ENCODE measurements around the gene MINAR1. TPM values are rescaled to one million over a fixed set of nuclear protein-coding genes. Genes with fewer than 3 reads are reported as not detected.

Gene MINAR1
- polyA plus RNA-seq, 1 of the 3 experiments (the other 2 are of a cell fraction) = 0.35 TPM

- POLR2A ChIA-PET = no interaction called here
- no peaks in the 10 kb centered on the region for H3K9me3 ChIP-seq
Measured at GRCh38 chr15:79437275-79438000, 5.3 kb downstream of the MINAR1 start.

GRCh38 chr15:79439236-79439635 is 7.1 kb downstream of the MINAR1 start:
- DNase-seq = no peak
- H3K27ac ChIP-seq (ENCODE audit: low read depth in 2 of 2, low read length in 1 of 2) = no peak overlapping the region
- no peaks in the 10 kb centered on the region for H4K20me1 ChIP-seq (ENCODE audit: insufficient read depth)
- H3K36me3 ChIP-seq (replicated peaks in 1 of 2; ENCODE audit: control insufficient read depth in 1 of 2, insufficient read depth in 2 of 2, low read length in 1 of 2) = no peaks in the 10 kb centered on the region
- ChIA-PET CTCF (no interaction called here), POLR2A (no interaction called here)
- no peak overlapping the region for H3K4me3 ChIP-seq (ENCODE audit: low read depth in 2 of 2, low read length in 1 of 2)
- no peaks in the 10 kb centered on the region for H3K27me3 ChIP-seq (ENCODE audit: insufficient read depth)
- no peaks in the 10 kb centered on the region for H3K9me2 ChIP-seq
- H3F3A ChIP-seq (replicated peaks; ENCODE audit: insufficient read depth) = no peaks in the 10 kb centered on the region
- no peaks in the 10 kb centered on the region for H3K9me3 ChIP-seq
- H3K9ac ChIP-seq = no peak overlapping the region
- no peaks in the 10 kb centered on the region; a peak in 1 of 4 replicates for H3K4me1 ChIP-seq (ENCODE audit: control insufficient read depth in 1 of 2, insufficient read depth in 2 of 2, low read depth in 1 of 2, low read length in 1 of 2)
- no peaks in the 10 kb centered on the region for H3K79me2 ChIP-seq (ENCODE audit: insufficient read depth)
- H3K4me2 ChIP-seq = no peak overlapping the region
- H2AFZ ChIP-seq (ENCODE audit: low read depth) = no peak overlapping the region
- 90% methylated on average over 5 of the region's 5 CpGs for WGBS (ENCODE audit: low lambda C conversion rate)
- no peak for TF ChIP-seq CHD2 (IDR thresholded peaks at IDR 0.05; ENCODE audit: low read length, partially characterized antibody)
- TF ChIP-seq JUND (IDR thresholded peaks at IDR 0.05) = no peak
- no peak for TF ChIP-seq YY1 (IDR thresholded peaks at IDR 0.05; ENCODE audit: low read depth)
- TF ChIP-seq RAD21 (IDR thresholded peaks at IDR 0.05; ENCODE audit: low read length) = no peak
- no peak for TF ChIP-seq CTCF (IDR thresholded peaks at IDR 0.05)
- TF ChIP-seq MAX (IDR thresholded peaks at IDR 0.05; ENCODE audit: low read depth) = no peak
- no peak for TF ChIP-seq RXRA (IDR thresholded peaks at IDR 0.05; ENCODE audit: borderline replicate concordance, low read depth)
- no peak for TF ChIP-seq ZBTB33 (IDR thresholded peaks at IDR 0.05; ENCODE audit: borderline replicate concordance, low read depth)
- TF ChIP-seq GABPA (IDR thresholded peaks at IDR 0.05; ENCODE audit: low read depth) = no peak
- TF ChIP-seq IRF3 (IDR thresholded peaks at IDR 0.05; ENCODE audit: low read depth, low read length) = no peak
- no peak for TF ChIP-seq USF2 (IDR thresholded peaks at IDR 0.05; ENCODE audit: borderline replicate concordance, low read depth, low read length)
- TF ChIP-seq FOXM1 (IDR thresholded peaks at IDR 0.05; ENCODE audit: low read depth) = no peak
- TF ChIP-seq MXI1 (IDR thresholded peaks at IDR 0.05; ENCODE audit: low read depth, low read length) = no peak

More at GRCh38 chr15:79437275-79438000, 5.3 kb downstream of the MINAR1 start:
- Histone ChIP-seq H3K27me3 (ENCODE audit: insufficient read depth) (0 out of 2 replicates have a peak, but pooled peaks cover 6% of the 10 kb centered on the region), H4K20me1 (ENCODE audit: insufficient read depth) (no peaks in the 10 kb centered on the region), H3K4me2 (no peak overlapping the region), H3F3A (replicated peaks; ENCODE audit: insufficient read depth) (no peaks in the 10 kb centered on the region), H3K4me1 (ENCODE audit: control insufficient read depth in 1 of 2, insufficient read depth in 2 of 2, low read depth in 1 of 2, low read length in 1 of 2) (peaks cover 0 to 2% of the 10 kb centered on the region in 2 experiments; a peak in 1 of 4 replicates), H3K27ac (ENCODE audit: low read depth in 2 of 2, low read length in 1 of 2) (no peak overlapping the region), H3K4me3 (ENCODE audit: low read depth in 2 of 2, low read length in 1 of 2) (no peak overlapping the region), H3K79me2 (ENCODE audit: insufficient read depth) (no peaks in the 10 kb centered on the region), H3K9ac (no peak overlapping the region), H3K9me2 (no peaks in the 10 kb centered on the region), H3K36me3 (replicated peaks in 1 of 2; ENCODE audit: control insufficient read depth in 1 of 2, insufficient read depth in 2 of 2, low read length in 1 of 2) (no peaks in the 10 kb centered on the region), H2AFZ (ENCODE audit: low read depth) (no peak overlapping the region)
- no peak for DNase-seq
- CTCF ChIA-PET = interaction anchor here (1.2 to 3.0 kb wide), 3 partner anchors 11 to 97 kb away, joined by 4 to 13 read pairs (median 4); no protein-coding TSS in a partner anchor
- WGBS (ENCODE audit: low lambda C conversion rate) = 23% methylated on average over 1 of the region's 2 CpGs
- TF ChIP-seq FOXM1 (IDR thresholded peaks at IDR 0.05; ENCODE audit: low read depth) (no peak), RCOR1 (IDR thresholded peaks at IDR 0.05; ENCODE audit: low read length) (no peak), PBX3 (IDR thresholded peaks at IDR 0.05) (no peak), MEF2A (IDR thresholded peaks at IDR 0.05; ENCODE audit: borderline replicate concordance, low read depth) (no peak), USF1 (IDR thresholded peaks at IDR 0.05; ENCODE audit: borderline replicate concordance, low read depth) (no peak)
